Loucy (cell line): Measurements from ENCODE around the gene DNAJC1.
A peak's percentile ranks its signal among the peaks of the same experiment; 100 is the strongest.

Source experiments
- H2AFZ ChIP-seq: fragments of 200-600 bp; sonication (generic); 2 replicates; pipeline ENCODE4 v1.6.0; 2016; ENCODE audit warnings: antibody characterized with exemption, mild to moderate bottlenecking, low read length, moderate library complexity
- H3F3A ChIP-seq: fragments of 200-600 bp; 2 replicates; pipeline ENCODE4 v1.6.0; 2016; ENCODE audit warnings: antibody characterized with exemption, low read depth, mild to moderate bottlenecking
- H3K27me3 ChIP-seq: fragments of 200-600 bp; sonication (generic); 2 replicates; pipeline ENCODE4 v1.6.1; 2014; ENCODE audit warnings: low read length, mild to moderate bottlenecking; ENCODE audit not compliant: insufficient read depth, poor library complexity, severe bottlenecking
- H3K36me3 ChIP-seq: fragments of 200-600 bp; sonication (generic); 2 replicates; pipeline ENCODE4 v1.6.1; 2016; ENCODE audit warnings: low read length; ENCODE audit not compliant: insufficient read depth
- H3K4me1 ChIP-seq: fragments of 200-600 bp; sonication (generic); 2 replicates; pipeline ENCODE4 v1.5.1; 2014; ENCODE audit warnings: low read length, mild to moderate bottlenecking; ENCODE audit not compliant: insufficient read depth, poor library complexity, severe bottlenecking
- H3K4me2 ChIP-seq: fragments of 200-600 bp; sonication (generic); 2 replicates; pipeline ENCODE4 v1.6.0; 2014; ENCODE audit warnings: antibody characterized with exemption, low read length, low read depth, mild to moderate bottlenecking; ENCODE audit not compliant: poor library complexity, severe bottlenecking
- H3K4me3 ChIP-seq: fragments of 200-600 bp; sonication (generic); 2 replicates; pipeline ENCODE4 v1.5.1; 2014; ENCODE audit warnings: low read length, mild to moderate bottlenecking, mixed read lengths; ENCODE audit not compliant: poor library complexity, severe bottlenecking
- H3K79me2 ChIP-seq: fragments of 200-600 bp; sonication (generic); 2 replicates; pipeline ENCODE4 v1.6.1; 2014; ENCODE audit warnings: low read length; ENCODE audit not compliant: insufficient read depth
- H3K9ac ChIP-seq: fragments of 200-600 bp; sonication (generic); 2 replicates; pipeline ENCODE4 v1.6.0; 2014; ENCODE audit warnings: mild to moderate bottlenecking, low read depth, low read length, moderate library complexity; ENCODE audit not compliant: poor library complexity, severe bottlenecking
- H3K9me2 ChIP-seq: fragments of 200-600 bp; sonication (generic); replicated peaks from 2 replicates; pipeline ENCODE4 v1.6.1; 2016; ENCODE audit warnings: low read depth, low read length, mixed read lengths
- H3K9me3 ChIP-seq: fragments of 200-600 bp; sonication (generic); 2 replicates; pipeline ENCODE4 v1.6.1; 2014; ENCODE audit warnings: mild to moderate bottlenecking, antibody characterized with exemption, low read length, low read depth; ENCODE audit not compliant: insufficient read depth
- H4K20me1 ChIP-seq: fragments of 200-600 bp; sonication (generic); 2 replicates; pipeline ENCODE4 v1.6.0; 2014; ENCODE audit warnings: antibody characterized with exemption, low read length, mild to moderate bottlenecking; ENCODE audit not compliant: insufficient read depth, poor library complexity, severe bottlenecking
- EZH2phosphoT487 ChIP-seq: fragments of 200-600 bp; IDR thresholded peaks from 2 replicates; pipeline ENCODE4 v1.6.1; 2018; ENCODE audit warnings: antibody characterized with exemption, mild to moderate bottlenecking, moderate library complexity, borderline replicate concordance
- TF ChIP-seq, protein P1 (sequence below): fragments of 200-600 bp; sonication (generic); conservative IDR thresholded peaks from 2 replicates; pipeline ENCODE4 v1.5.1; 2014; ENCODE audit warnings: mild to moderate bottlenecking, antibody characterized with exemption, low read length

Gene DNAJC1

DNA sequence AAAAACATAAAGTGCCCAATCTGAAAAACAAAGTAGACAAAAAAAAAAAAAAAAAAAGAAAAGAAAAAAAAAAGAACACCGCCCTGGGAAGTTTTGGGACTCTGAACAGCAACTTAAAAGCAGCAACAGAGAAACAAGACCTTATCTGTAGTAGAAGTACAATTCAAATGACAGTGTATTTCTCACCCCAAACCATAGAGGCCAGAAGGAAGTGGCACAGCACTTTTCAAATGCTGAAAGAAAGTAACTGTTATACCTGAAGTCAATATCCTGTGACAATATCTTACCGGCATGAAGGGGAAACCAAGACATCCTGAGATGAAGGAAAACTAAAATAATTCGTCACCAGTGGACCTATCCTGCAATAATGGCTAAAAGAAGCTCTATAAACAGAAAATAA is 112.1 kb downstream of the DNAJC1 start:
- H3K9me3 ChIP-seq: 0 out of 2 replicates have a peak, but pooled peaks cover 4% of the 10 kb centered on the region
- no peaks in the 10 kb centered on the region for H3K9me2 ChIP-seq
- H3K4me3 ChIP-seq: no peak overlapping the region
- TF ChIP-seq EZH2phosphoT487: no peak
- TF ChIP-seq, protein P1, sequence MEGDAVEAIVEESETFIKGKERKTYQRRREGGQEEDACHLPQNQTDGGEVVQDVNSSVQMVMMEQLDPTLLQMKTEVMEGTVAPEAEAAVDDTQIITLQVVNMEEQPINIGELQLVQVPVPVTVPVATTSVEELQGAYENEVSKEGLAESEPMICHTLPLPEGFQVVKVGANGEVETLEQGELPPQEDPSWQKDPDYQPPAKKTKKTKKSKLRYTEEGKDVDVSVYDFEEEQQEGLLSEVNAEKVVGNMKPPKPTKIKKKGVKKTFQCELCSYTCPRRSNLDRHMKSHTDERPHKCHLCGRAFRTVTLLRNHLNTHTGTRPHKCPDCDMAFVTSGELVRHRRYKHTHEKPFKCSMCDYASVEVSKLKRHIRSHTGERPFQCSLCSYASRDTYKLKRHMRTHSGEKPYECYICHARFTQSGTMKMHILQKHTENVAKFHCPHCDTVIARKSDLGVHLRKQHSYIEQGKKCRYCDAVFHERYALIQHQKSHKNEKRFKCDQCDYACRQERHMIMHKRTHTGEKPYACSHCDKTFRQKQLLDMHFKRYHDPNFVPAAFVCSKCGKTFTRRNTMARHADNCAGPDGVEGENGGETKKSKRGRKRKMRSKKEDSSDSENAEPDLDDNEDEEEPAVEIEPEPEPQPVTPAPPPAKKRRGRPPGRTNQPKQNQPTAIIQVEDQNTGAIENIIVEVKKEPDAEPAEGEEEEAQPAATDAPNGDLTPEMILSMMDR: no peak
- peaks cover 16% of the 10 kb centered on the region for H3K4me1 ChIP-seq
- H3K4me2 ChIP-seq: no peak overlapping the region
- H4K20me1 ChIP-seq: peaks cover 14% of the 10 kb centered on the region
- H3K9ac ChIP-seq: no peak overlapping the region
- H2AFZ ChIP-seq: no peak overlapping the region
- H3K27me3 ChIP-seq: no peaks in the 10 kb centered on the region
- no peaks in the 10 kb centered on the region for H3F3A ChIP-seq
- peaks cover 25% of the 10 kb centered on the region; the same call in 1 of the 2 replicates for H3K79me2 ChIP-seq
- peaks cover 28% of the 10 kb centered on the region for H3K36me3 ChIP-seq

DNA sequence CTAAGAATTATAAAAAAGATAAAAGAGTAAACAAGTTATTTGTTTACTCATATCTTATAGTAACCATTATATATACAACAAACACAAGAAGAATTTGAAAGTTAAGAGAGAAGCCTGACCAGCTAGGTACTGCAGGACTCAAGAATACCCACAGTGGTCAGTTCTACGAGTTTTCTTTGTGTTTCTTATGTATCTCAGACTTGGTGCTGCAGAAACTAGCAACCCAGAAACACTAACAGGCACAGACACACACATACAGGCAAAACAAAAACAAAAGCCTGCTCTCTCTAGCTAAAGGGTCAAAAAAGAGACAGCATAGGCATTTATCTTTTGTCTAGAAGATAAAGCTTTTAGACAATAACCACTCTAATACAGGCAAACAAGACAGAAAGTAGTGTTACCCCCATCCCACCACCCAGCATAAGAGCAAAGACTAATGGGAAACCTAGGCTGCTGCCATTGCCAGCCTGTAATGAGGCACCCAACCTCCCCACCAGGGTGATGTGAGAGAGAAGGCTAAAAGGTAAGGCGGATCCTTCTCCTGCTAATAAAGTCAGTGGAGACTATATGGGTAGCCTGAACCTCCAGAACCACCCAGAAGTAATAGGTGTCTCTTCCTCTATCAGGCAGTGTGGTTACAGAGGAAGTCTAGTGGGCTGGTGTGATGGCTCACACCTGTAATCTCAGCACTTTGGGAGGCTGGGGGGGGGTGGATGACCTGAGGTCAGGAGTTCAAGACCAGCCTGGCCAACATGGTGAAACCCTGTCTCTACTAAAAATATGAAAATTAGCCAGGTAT is 113.9 kb downstream of the DNAJC1 start:
- H4K20me1 ChIP-seq: peaks cover 14% of the 10 kb centered on the region
- peak overlapping the region; percentile 5 for H3K4me2 ChIP-seq
- TF ChIP-seq EZH2phosphoT487: no peak
- TF ChIP-seq, protein P1: no peak
- H3K4me1 ChIP-seq: peaks cover 16% of the 10 kb centered on the region
- no peak overlapping the region for H3K4me3 ChIP-seq
- H3K9me3 ChIP-seq: peaks cover 14% of the 10 kb centered on the region
- peaks cover 19% of the 10 kb centered on the region for H3K36me3 ChIP-seq
- H3K9ac ChIP-seq: no peak overlapping the region
- no peak overlapping the region for H2AFZ ChIP-seq
- H3K9me2 ChIP-seq: no peaks in the 10 kb centered on the region
- no peaks in the 10 kb centered on the region for H3F3A ChIP-seq
- no peaks in the 10 kb centered on the region for H3K27me3 ChIP-seq
- H3K79me2 ChIP-seq: peaks cover 42% of the 10 kb centered on the region; the same call in 1 of the 2 replicates

DNA sequence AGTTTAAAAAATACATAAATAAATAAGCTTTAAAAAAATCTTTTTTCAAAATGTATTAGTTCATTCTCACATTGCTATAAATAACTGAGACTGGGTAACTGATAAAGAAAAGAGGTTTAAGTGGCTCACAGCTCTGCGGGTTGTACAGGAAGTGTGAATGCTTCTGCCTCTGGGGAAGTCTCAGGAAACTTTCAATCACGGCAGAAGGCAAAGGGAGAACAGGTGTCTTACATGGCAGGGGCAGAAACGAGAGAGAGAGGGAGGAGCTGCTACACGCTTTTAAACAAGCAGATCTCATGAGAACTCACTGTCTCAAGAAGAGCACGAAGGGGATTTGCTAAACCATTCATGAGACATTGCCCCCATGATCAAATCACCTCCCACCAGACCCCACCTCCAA is 114.6 kb downstream of the DNAJC1 start:
- no peak overlapping the region for H2AFZ ChIP-seq
- H3K4me2 ChIP-seq: peak overlapping the region; percentile 5
- H3K9ac ChIP-seq: no peak overlapping the region
- H3K27me3 ChIP-seq: no peaks in the 10 kb centered on the region
- H3F3A ChIP-seq: no peaks in the 10 kb centered on the region
- peaks cover 16% of the 10 kb centered on the region for H3K4me1 ChIP-seq
- no peaks in the 10 kb centered on the region for H3K9me2 ChIP-seq
- H3K36me3 ChIP-seq: peaks cover 12% of the 10 kb centered on the region
- peaks cover 42% of the 10 kb centered on the region; the same call in 1 of the 2 replicates for H3K79me2 ChIP-seq
- TF ChIP-seq, protein P1: no peak
- no peak for TF ChIP-seq EZH2phosphoT487
- no peak overlapping the region for H3K4me3 ChIP-seq
- peaks cover 14% of the 10 kb centered on the region for H3K9me3 ChIP-seq
- H4K20me1 ChIP-seq: peaks cover 14% of the 10 kb centered on the region
